Measurements from ENCODE around the gene ZNF496. TPM values are rescaled to one million over a fixed set of nuclear protein-coding genes. Genes with fewer than 3 reads are reported as not detected.

The ZNF496 gene
- polyA plus RNA-seq, 3 donors: 1.6 to 7.7 (median 2.4) TPM

DNA sequence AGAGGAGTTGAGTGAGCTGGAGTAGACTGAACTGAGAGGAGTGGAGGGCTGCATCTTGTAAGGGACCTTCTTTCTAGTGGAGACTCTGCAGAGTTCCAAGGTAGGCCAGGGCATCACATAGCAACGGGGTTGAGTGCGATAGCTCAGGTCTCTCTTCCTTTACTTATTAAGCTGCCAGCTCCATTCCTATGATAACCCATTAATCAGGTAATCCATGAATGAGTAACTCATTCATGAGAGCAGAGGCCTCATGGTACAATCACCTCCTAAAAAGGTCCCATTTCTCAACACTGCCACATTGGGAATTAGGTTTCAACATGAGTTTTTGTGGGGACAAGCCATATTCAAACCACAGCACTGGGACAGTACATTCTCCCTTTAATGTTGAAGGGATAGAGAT, 54.5 kb downstream of the ZNF496 start:
- no peaks in the 10 kb centered on the region for H3K36me3 ChIP-seq (replicated peaks in 1 of 2; ENCODE audit: control insufficient read depth in 1 of 2, insufficient read depth in 2 of 2, low read length in 2 of 2)
- intact Hi-C loops (cut with micrococcal nuclease): no loop called here
- peaks cover 0 to 13% of the 10 kb centered on the region in 2 donors for H3K9me3 ChIP-seq (replicated peaks in 1 of 2; ENCODE audit: control insufficient read depth in 1 of 2, insufficient read depth in 1 of 2, low read length in 2 of 2)
- H3K4me3 Mint-ChIP-seq: no peak overlapping the region
- DNase-seq: no peak
- no peaks in the 10 kb centered on the region for H4K20me1 ChIP-seq (ENCODE audit: insufficient read depth, low read length)
- H3K79me2 ChIP-seq (ENCODE audit: insufficient read depth, low read length): no peaks in the 10 kb centered on the region
- H3K4me1 ChIP-seq (ENCODE audit: control insufficient read depth in 1 of 2, insufficient read depth in 2 of 2, low read length in 2 of 2): no peaks in the 10 kb centered on the region
- H3K36me3 Mint-ChIP-seq: no peaks in the 10 kb centered on the region
- H3K4me1 Mint-ChIP-seq: no peaks in the 10 kb centered on the region
- no peak overlapping the region for H3K9ac ChIP-seq (ENCODE audit: insufficient read depth, low read length, poor library complexity, severe bottlenecking)
- no peaks in the 10 kb centered on the region for H3K27me3 ChIP-seq (ENCODE audit: control insufficient read depth in 2 of 2, insufficient read depth in 2 of 2, low read length in 2 of 2)
- no CpG with 5 or more reads among the region's 2 CpGs for WGBS (ENCODE audit: insufficient coverage)
- peaks cover 0 to 1% (median 0%) of the 10 kb centered on the region in 3 donors for H3K27me3 Mint-ChIP-seq (ENCODE audit: low read depth in 3 of 3)
- H3K9me3 Mint-ChIP-seq: peaks cover 3 to 30% (median 15%) of the 10 kb centered on the region in 7 donors
- TF ChIP-seq, protein P1, sequence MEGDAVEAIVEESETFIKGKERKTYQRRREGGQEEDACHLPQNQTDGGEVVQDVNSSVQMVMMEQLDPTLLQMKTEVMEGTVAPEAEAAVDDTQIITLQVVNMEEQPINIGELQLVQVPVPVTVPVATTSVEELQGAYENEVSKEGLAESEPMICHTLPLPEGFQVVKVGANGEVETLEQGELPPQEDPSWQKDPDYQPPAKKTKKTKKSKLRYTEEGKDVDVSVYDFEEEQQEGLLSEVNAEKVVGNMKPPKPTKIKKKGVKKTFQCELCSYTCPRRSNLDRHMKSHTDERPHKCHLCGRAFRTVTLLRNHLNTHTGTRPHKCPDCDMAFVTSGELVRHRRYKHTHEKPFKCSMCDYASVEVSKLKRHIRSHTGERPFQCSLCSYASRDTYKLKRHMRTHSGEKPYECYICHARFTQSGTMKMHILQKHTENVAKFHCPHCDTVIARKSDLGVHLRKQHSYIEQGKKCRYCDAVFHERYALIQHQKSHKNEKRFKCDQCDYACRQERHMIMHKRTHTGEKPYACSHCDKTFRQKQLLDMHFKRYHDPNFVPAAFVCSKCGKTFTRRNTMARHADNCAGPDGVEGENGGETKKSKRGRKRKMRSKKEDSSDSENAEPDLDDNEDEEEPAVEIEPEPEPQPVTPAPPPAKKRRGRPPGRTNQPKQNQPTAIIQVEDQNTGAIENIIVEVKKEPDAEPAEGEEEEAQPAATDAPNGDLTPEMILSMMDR (IDR thresholded peaks at IDR 0.05): no peak
- H3K4me3 ChIP-seq (replicated peaks in 1 of 3; ENCODE audit: low read depth in 2 of 3, low read length in 3 of 3): no peak overlapping the region
- no peak overlapping the region for H3K27ac Mint-ChIP-seq
- no peak overlapping the region for H3K4me2 ChIP-seq (replicated peaks; ENCODE audit: extremely low read depth, low read length, poor library complexity, severe bottlenecking)
- no peak overlapping the region for H2AFZ ChIP-seq (ENCODE audit: insufficient read depth, low read depth, low read length, poor library complexity, severe bottlenecking)
- no peak overlapping the region for H3K27ac ChIP-seq (ENCODE audit: low read depth in 1 of 2, low read length in 2 of 2)

DNA sequence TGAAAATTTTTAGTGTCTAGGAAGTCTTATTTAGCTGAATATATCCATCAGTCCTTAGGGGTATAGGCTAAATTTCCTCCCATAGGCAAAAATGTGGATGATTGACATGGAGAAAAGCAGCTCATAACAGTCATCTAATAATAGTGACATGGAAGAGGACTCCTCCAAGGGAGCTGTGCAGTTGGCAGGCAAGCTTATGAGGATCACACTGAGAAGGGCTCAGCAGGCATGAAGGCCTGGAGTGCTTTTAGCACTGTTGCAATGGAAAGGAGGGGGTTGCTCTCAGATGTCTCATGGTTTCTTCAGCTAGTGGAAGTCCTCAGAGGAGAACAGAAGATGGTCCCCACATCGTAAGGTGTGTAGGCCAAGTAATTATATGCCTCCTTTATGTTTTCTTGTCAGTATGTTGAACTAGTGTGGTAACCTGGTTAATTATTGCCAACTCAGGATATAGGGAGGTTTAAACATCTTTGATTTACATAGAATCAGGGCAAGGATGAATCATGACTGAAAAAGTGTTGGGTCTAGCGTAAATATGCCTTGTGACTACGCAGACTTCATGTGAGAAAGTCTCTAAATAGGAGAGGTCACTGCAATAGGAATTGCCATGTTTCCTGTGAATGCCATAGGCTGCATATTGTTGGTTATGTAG, 56.9 kb downstream of the ZNF496 start:
- peaks cover 0 to 1% (median 1%) of the 10 kb centered on the region in 3 donors for H3K27me3 Mint-ChIP-seq (ENCODE audit: low read depth in 3 of 3)
- peak overlapping the region in 1 of 7 donors; percentile 40 for H3K27ac Mint-ChIP-seq
- Histone ChIP-seq H3K27ac (ENCODE audit: low read depth in 1 of 2, low read length in 2 of 2) (no peak overlapping the region), H3K36me3 (replicated peaks in 1 of 2; ENCODE audit: control insufficient read depth in 1 of 2, insufficient read depth in 2 of 2, low read length in 2 of 2) (no peaks in the 10 kb centered on the region), H3K79me2 (ENCODE audit: insufficient read depth, low read length) (no peaks in the 10 kb centered on the region), H2AFZ (ENCODE audit: insufficient read depth, low read depth, low read length, poor library complexity, severe bottlenecking) (no peak overlapping the region), H4K20me1 (ENCODE audit: insufficient read depth, low read length) (no peaks in the 10 kb centered on the region), H3K4me2 (replicated peaks; ENCODE audit: extremely low read depth, low read length, poor library complexity, severe bottlenecking) (no peak overlapping the region), H3K27me3 (ENCODE audit: control insufficient read depth in 2 of 2, insufficient read depth in 2 of 2, low read length in 2 of 2) (no peaks in the 10 kb centered on the region), H3K9me3 (replicated peaks in 1 of 2; ENCODE audit: control insufficient read depth in 1 of 2, insufficient read depth in 1 of 2, low read length in 2 of 2) (peaks cover 0 to 17% of the 10 kb centered on the region in 2 donors), H3K9ac (ENCODE audit: insufficient read depth, low read length, poor library complexity, severe bottlenecking) (no peak overlapping the region), H3K4me3 (replicated peaks in 1 of 3; ENCODE audit: low read depth in 2 of 3, low read length in 3 of 3) (no peak overlapping the region), H3K4me1 (ENCODE audit: control insufficient read depth in 1 of 2, insufficient read depth in 2 of 2, low read length in 2 of 2) (no peaks in the 10 kb centered on the region)
- WGBS (ENCODE audit: insufficient coverage): 100% methylated on average over 3 of the region's 3 CpGs
- intact Hi-C loops (cut with micrococcal nuclease): no loop called here
- H3K9me3 Mint-ChIP-seq: peaks cover 16 to 37% (median 28%) of the 10 kb centered on the region in 7 donors
- no peak overlapping the region for H3K4me3 Mint-ChIP-seq
- no peak for DNase-seq
- H3K4me1 Mint-ChIP-seq: no peaks in the 10 kb centered on the region
- TF ChIP-seq, protein P1 (IDR thresholded peaks at IDR 0.05): no peak
- H3K36me3 Mint-ChIP-seq: no peaks in the 10 kb centered on the region

All from CD14-positive monocyte (primary cell).